ENCODE measurements around the gene BET1L. TPM values are rescaled to one million over a fixed set of nuclear protein-coding genes. Genes with fewer than 3 reads are reported as not detected.

Gene BET1L
- total RNA-seq, 2 experiments from 2014 or later, result 16.2 to 47.4 TPM

- no peak overlapping the region for H2AFZ ChIP-seq (ENCODE audit: low read length)
- intact Hi-C loops (cut with micrococcal nuclease; ENCODE audit: unreplicated experiment), result no loop called here
- TF ChIP-seq EZH2phosphoT487 (IDR thresholded peaks at IDR 0.05; ENCODE audit: borderline replicate concordance, low read depth, low read length) (no peak), CTCF (conservative IDR thresholded peaks at IDR 0.05; ENCODE audit: low read length) (no peak)
These were observed 23.2 kb upstream of the BET1L start for GRCh38 chr11:230431-230830.

GRCh38 chr11:227824-228379 is 20.7 kb upstream of the BET1L start:
- POLR2A ChIA-PET, result interaction anchor here (0.8 kb wide), 1 partner anchor 21 kb away, joined by 3 read pairs; the partner anchor contains the start of genes BET1L and RIC8A
- H3K9me2 ChIP-seq (ENCODE audit: insufficient read depth, low read length), result no peaks in the 10 kb centered on the region
- DNase-seq (ENCODE audit: low spot score), result no peak
- no peak overlapping the region for H3K27ac ChIP-seq (ENCODE audit: low read depth, low read length, poor library complexity, severe bottlenecking)
- H3K4me2 ChIP-seq (ENCODE audit: low read length), result no peak overlapping the region
- H3K79me2 ChIP-seq (ENCODE audit: insufficient read depth, low read depth, low read length), result no peaks in the 10 kb centered on the region
- TF ChIP-seq EZH2phosphoT487 (IDR thresholded peaks at IDR 0.05; ENCODE audit: borderline replicate concordance, low read depth, low read length) (no peak), CTCF (conservative IDR thresholded peaks at IDR 0.05; ENCODE audit: low read length) (no peak)
- no peak overlapping the region for H3K4me3 ChIP-seq (ENCODE audit: low read depth, low read length, poor library complexity, severe bottlenecking)
- H3K36me3 ChIP-seq (ENCODE audit: insufficient read depth, low read length), result no peaks in the 10 kb centered on the region
- H3K4me1 ChIP-seq (ENCODE audit: insufficient read depth, low read length, poor library complexity, severe bottlenecking), result no peaks in the 10 kb centered on the region
- H4K20me1 ChIP-seq (ENCODE audit: insufficient read depth, low read length), result no peaks in the 10 kb centered on the region
- CTCF ChIA-PET (ENCODE audit: unreplicated experiment), result no interaction called here
- no peaks in the 10 kb centered on the region for H3K9me3 ChIP-seq (ENCODE audit: low read length)
- BruUV-seq (replicated peaks), result TSS peak; percentile 57
- intact Hi-C loops (cut with micrococcal nuclease; ENCODE audit: unreplicated experiment), result no loop called here
- H2AFZ ChIP-seq (ENCODE audit: low read length), result no peak overlapping the region

More at GRCh38 chr11:230431-230830, 23.2 kb upstream of the BET1L start:
- no peaks in the 10 kb centered on the region for H4K20me1 ChIP-seq (ENCODE audit: insufficient read depth, low read length)
- no peak for DNase-seq (ENCODE audit: low spot score)
- H3K9me2 ChIP-seq (ENCODE audit: insufficient read depth, low read length), result no peaks in the 10 kb centered on the region
- peaks cover 4% of the 10 kb centered on the region for H3K4me1 ChIP-seq (ENCODE audit: insufficient read depth, low read length, poor library complexity, severe bottlenecking)
- no peaks in the 10 kb centered on the region for H3K79me2 ChIP-seq (ENCODE audit: insufficient read depth, low read depth, low read length)
- ChIA-PET CTCF (ENCODE audit: unreplicated experiment) (no interaction called here), POLR2A (interaction anchor here (0.8 to 1.1 kb wide), 2 partner anchors 11 to 22 kb away, joined by 3 to 4 read pairs; no protein-coding TSS in a partner anchor)
- no TSS peak for BruUV-seq (replicated peaks)
- H3K27ac ChIP-seq (ENCODE audit: low read depth, low read length, poor library complexity, severe bottlenecking), result no peak overlapping the region
- no peaks in the 10 kb centered on the region for H3K9me3 ChIP-seq (ENCODE audit: low read length)
- no peak overlapping the region for H3K4me2 ChIP-seq (ENCODE audit: low read length)
- no peaks in the 10 kb centered on the region for H3K36me3 ChIP-seq (ENCODE audit: insufficient read depth, low read length)
- H3K4me3 ChIP-seq (ENCODE audit: low read depth, low read length, poor library complexity, severe bottlenecking), result no peak overlapping the region

- POLR2A ChIA-PET, result no interaction called here
- H3K4me1 ChIP-seq (ENCODE audit: insufficient read depth, low read length, poor library complexity, severe bottlenecking), result no peaks in the 10 kb centered on the region
- H3K9me3 ChIP-seq (ENCODE audit: low read length), result no peaks in the 10 kb centered on the region
- no peak overlapping the region for H3K4me3 ChIP-seq (ENCODE audit: low read depth, low read length, poor library complexity, severe bottlenecking)
- no peaks in the 10 kb centered on the region for H3K36me3 ChIP-seq (ENCODE audit: insufficient read depth, low read length)
- H4K20me1 ChIP-seq (ENCODE audit: insufficient read depth, low read length), result no peaks in the 10 kb centered on the region
- H3K9me2 ChIP-seq (ENCODE audit: insufficient read depth, low read length), result no peaks in the 10 kb centered on the region
- H3K4me2 ChIP-seq (ENCODE audit: low read length), result no peak overlapping the region
- BruUV-seq (replicated peaks), result no TSS peak
- no peak overlapping the region for H2AFZ ChIP-seq (ENCODE audit: low read length)
- no peak for DNase-seq (ENCODE audit: low spot score)
- no peaks in the 10 kb centered on the region for H3K79me2 ChIP-seq (ENCODE audit: insufficient read depth, low read depth, low read length)
- intact Hi-C loops (cut with micrococcal nuclease; ENCODE audit: unreplicated experiment), result no loop called here
- no peak overlapping the region for H3K27ac ChIP-seq (ENCODE audit: low read depth, low read length, poor library complexity, severe bottlenecking)
- TF ChIP-seq EZH2phosphoT487 (IDR thresholded peaks at IDR 0.05; ENCODE audit: borderline replicate concordance, low read depth, low read length) (no peak), CTCF (conservative IDR thresholded peaks at IDR 0.05; ENCODE audit: low read length) (no peak)
- CTCF ChIA-PET (ENCODE audit: unreplicated experiment), result no interaction called here
These were observed 18.7 kb upstream of the BET1L start for GRCh38 chr11:225734-226453.

All from OCI-LY7 (cell line).